PC-9 (cell line): ENCODE data around the gene BRINP2. TPM values are rescaled to one million over a fixed set of nuclear protein-coding genes. Genes with fewer than 3 reads are reported as not detected.

Experiments used
- BruUV-seq: library from RNA; stranded (reverse); fragments of 400-500 nt; replicated peaks from 2 replicates; lab custom pipeline; 2021; lab: Mats Ljungman, UMichigan
- CTCF ChIA-PET: fragments of 300-600 bp; sonication (Branson Sonifier 250); formaldehyde crosslinking; loops from one replicate; lab custom pipeline; 2022; ENCODE audit warnings: antibody characterized with exemption; lab: Charles Lee
- POLR2A ChIA-PET: fragments of 300-600 bp; sonication (Branson Sonifier 250); formaldehyde crosslinking; loops from one replicate; lab custom pipeline; 2022; ENCODE audit warnings: antibody characterized with exemption; ENCODE audit not compliant: unreplicated experiment; lab: Charles Lee
- DNase-seq, 2 experiments: peaks; one replicate each; pipeline versions ENCODE4 v3.0.0 to v3.0.0-alpha.2; 2015 to 2022; ENCODE audit warnings: mixed read lengths in 1 of 2
- H2AFZ ChIP-seq: fragments of 200-600 bp; sonication (generic); 2 replicates; pipeline ENCODE4 v1.8.1; 2017; ENCODE audit warnings: antibody characterized with exemption
- H3F3A ChIP-seq: fragments of 200-600 bp; sonication (generic); 2 replicates; pipeline ENCODE4 v1.8.1; 2017; ENCODE audit warnings: antibody characterized with exemption, mild to moderate bottlenecking, low read depth; ENCODE audit not compliant: insufficient read depth
- H3K27ac ChIP-seq: fragments of 200-600 bp; sonication (generic); 2 replicates; pipeline ENCODE4 v1.6.1; 2016; ENCODE audit warnings: mixed run types
- H3K27me3 ChIP-seq: fragments of 200-600 bp; sonication (generic); 2 replicates; pipeline ENCODE4 v1.6.1; 2016; ENCODE audit warnings: low read depth, mixed run types; ENCODE audit not compliant: insufficient read depth
- H3K36me3 ChIP-seq: fragments of 200-600 bp; sonication (generic); 2 replicates; pipeline ENCODE4 v1.6.1; 2016; ENCODE audit warnings: low read depth, mixed run types
- H3K4me1 ChIP-seq: fragments of 200-600 bp; sonication (generic); replicated peaks from 2 replicates; pipeline ENCODE4 v1.6.1; 2016; ENCODE audit warnings: mixed run types; ENCODE audit not compliant: insufficient read depth
- H3K4me2 ChIP-seq: fragments of 200-600 bp; sonication (generic); 2 replicates; pipeline ENCODE4 v1.6.1; 2017; ENCODE audit warnings: mixed run types
- H3K4me3 ChIP-seq: fragments of 200-600 bp; sonication (generic); 2 replicates; pipeline ENCODE4 v1.6.1; 2016; ENCODE audit warnings: mixed run types
- H3K79me2 ChIP-seq: fragments of 200-600 bp; sonication (generic); 2 replicates; pipeline ENCODE4 v1.6.1; 2017; ENCODE audit warnings: low read depth, mixed run types
- H3K9me2 ChIP-seq: fragments of 200-600 bp; sonication (generic); 2 replicates; pipeline ENCODE4 v1.8.1; 2017; ENCODE audit warnings: mild to moderate bottlenecking; ENCODE audit not compliant: insufficient read depth
- H3K9me3 ChIP-seq: fragments of 200-600 bp; sonication (generic); 2 replicates; pipeline ENCODE4 v1.8.1; 2016; ENCODE audit warnings: low read depth; ENCODE audit not compliant: insufficient read depth
- H4K20me1 ChIP-seq: fragments of 200-600 bp; sonication (generic); 2 replicates; pipeline ENCODE4 v1.8.1; 2017; ENCODE audit not compliant: insufficient read depth
- CTCF ChIP-seq: fragments of 200-600 bp; sonication (generic); conservative IDR thresholded peaks from 2 replicates; pipeline ENCODE4 v1.6.1; 2017; ENCODE audit warnings: mixed run types, antibody characterized with exemption, mild to moderate bottlenecking, moderate library complexity
- EZH2 ChIP-seq: fragments of 200-600 bp; sonication (generic); IDR thresholded peaks from 2 replicates; pipeline ENCODE4 v1.8.0; 2017; ENCODE audit warnings: antibody characterized with exemption, low read depth
- intact Hi-C: fragments of 100-400 bp; cut with micrococcal nuclease; formaldehyde crosslinking; loops from one replicate; pipeline ENCODE4 v1.10.0; 2022; ENCODE audit not compliant: unreplicated experiment
- total RNA-seq: library from RNA; stranded (reverse); gene quantifications from 2 replicates; pipeline ENCODE4 v1.2.3, GENCODE V29; 2021

BRINP2 gene
- total RNA-seq, 1 experiment from 2014 or later: not detected

DNA sequence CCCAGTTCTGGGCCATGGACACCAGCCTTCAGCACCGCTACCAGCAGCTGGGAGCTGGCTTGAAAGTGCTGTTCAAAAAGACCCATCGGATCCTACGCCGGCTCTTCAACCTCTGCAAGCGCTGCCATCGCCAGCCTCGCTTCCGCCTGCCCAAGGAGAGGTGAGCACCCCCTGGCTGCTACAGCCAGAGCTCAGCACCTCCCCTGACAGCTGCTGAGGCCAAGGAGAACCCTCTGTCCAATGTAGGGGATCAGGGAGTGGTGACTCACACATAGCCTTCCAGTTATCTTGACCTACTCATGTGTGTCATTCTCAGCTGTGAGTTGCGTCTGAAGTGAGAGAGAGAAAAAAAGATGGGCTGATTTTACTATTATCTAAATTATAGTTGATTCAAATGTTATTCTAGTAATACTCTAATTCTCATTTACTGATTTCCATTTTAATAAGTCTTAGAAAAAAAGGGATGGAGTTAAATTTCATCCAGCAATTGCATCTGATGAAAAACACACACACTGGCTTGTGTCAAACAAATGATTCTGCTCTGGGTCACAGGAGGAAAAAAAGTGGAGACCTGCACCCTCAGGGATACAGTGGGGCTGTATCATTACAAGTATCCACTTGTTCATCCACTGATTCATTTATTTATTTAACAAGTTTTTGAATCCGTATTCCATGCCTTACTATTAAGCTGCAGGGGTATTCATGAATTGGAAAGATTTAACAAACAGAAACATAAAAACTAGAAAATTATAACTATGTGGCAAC is 108.0 kb downstream of the BRINP2 start:
- H3K9me2 ChIP-seq: no peaks in the 10 kb centered on the region
- H3K27ac ChIP-seq: no peak overlapping the region
- no peak for TF ChIP-seq CTCF
- TF ChIP-seq EZH2: no peak
- no peaks in the 10 kb centered on the region for H3K4me1 ChIP-seq
- no peak overlapping the region for H3K4me2 ChIP-seq
- POLR2A ChIA-PET: no interaction called here
- no peak overlapping the region for H3K4me3 ChIP-seq
- no peaks in the 10 kb centered on the region for H4K20me1 ChIP-seq
- no TSS peak for BruUV-seq
- intact Hi-C loops: no loop called here
- no peaks in the 10 kb centered on the region for H3K79me2 ChIP-seq
- H3K9me3 ChIP-seq: no peaks in the 10 kb centered on the region
- CTCF ChIA-PET: no interaction called here
- peaks cover 26% of the 10 kb centered on the region for H3K27me3 ChIP-seq
- DNase-seq: no peak
- no peak overlapping the region for H2AFZ ChIP-seq
- no peaks in the 10 kb centered on the region for H3F3A ChIP-seq
- no peaks in the 10 kb centered on the region for H3K36me3 ChIP-seq

- Histone ChIP-seq H4K20me1 (no peaks in the 10 kb centered on the region), H3K27me3 (peaks cover 26% of the 10 kb centered on the region), H3K9me3 (no peaks in the 10 kb centered on the region), H3K36me3 (no peaks in the 10 kb centered on the region), H3K4me1 (no peaks in the 10 kb centered on the region), H3K9me2 (no peaks in the 10 kb centered on the region), H3K79me2 (no peaks in the 10 kb centered on the region), H3F3A (no peaks in the 10 kb centered on the region), H2AFZ (no peak overlapping the region), H3K4me2 (no peak overlapping the region), H3K27ac (no peak overlapping the region), H3K4me3 (no peak overlapping the region)
- BruUV-seq: no TSS peak
- TF ChIP-seq EZH2: no peak
- TF ChIP-seq CTCF: no peak
- intact Hi-C loops: no loop called here
- no peak for DNase-seq
- CTCF ChIA-PET: no interaction called here
- POLR2A ChIA-PET: no interaction called here
These were observed 111.1 kb downstream of the BRINP2 start for GRCh38 chr1:177281901-177282300.

GRCh38 chr1:177282976-177283375 is 112.2 kb downstream of the BRINP2 start:
- Histone ChIP-seq H3K79me2 (no peaks in the 10 kb centered on the region), H4K20me1 (no peaks in the 10 kb centered on the region), H3K4me1 (no peaks in the 10 kb centered on the region), H2AFZ (no peak overlapping the region), H3K4me2 (no peak overlapping the region), H3K9me2 (no peaks in the 10 kb centered on the region), H3K27ac (no peak overlapping the region), H3K9me3 (no peaks in the 10 kb centered on the region), H3K36me3 (no peaks in the 10 kb centered on the region), H3F3A (no peaks in the 10 kb centered on the region), H3K4me3 (no peak overlapping the region), H3K27me3 (peaks cover 26% of the 10 kb centered on the region)
- no peak for TF ChIP-seq CTCF
- ChIA-PET CTCF (no interaction called here), POLR2A (no interaction called here)
- intact Hi-C loops: no loop called here
- BruUV-seq: no TSS peak
- DNase-seq: no peak
